T47D (cell line): Measurements from ENCODE around the gene UNCX.
"Not testable (repeated sequence)": the region's sequence is repeated elsewhere in the genome, so short reads cannot be mapped to it uniquely, and the experiment has no call there.

Experiments
- DNase-seq, 2 experiments: peaks; one replicate each; pipeline versions ENCODE4 v3.0.0 to v3.0.0-alpha.2; 2011 to 2012; ENCODE audit warnings: low read depth in 1 of 2, low spot score in 1 of 2
- JUND ChIP-seq: IDR thresholded peaks from 2 replicates; pipeline ENCODE4 v1.6.1; 2012; ENCODE audit warnings: low read depth
- in situ Hi-C: cut with HindIII; loops from 2 replicates; pipeline ENCODE4 v1.10.0; 2016; ENCODE audit warnings: low sequenced_read_pairs, low pct_unique_long_range_greater_than_20kb

UNCX gene

GRCh38 chr7:1264345-1265280, 31.9 kb downstream of the UNCX start:
- no peak for DNase-seq
- no peak for TF ChIP-seq JUND
- in situ Hi-C loops, result no loop called here

GRCh38 chr7:1267016-1267900, 34.6 kb downstream of the UNCX start:
- in situ Hi-C loops, result no loop called here
- DNase-seq, result no peak
- TF ChIP-seq JUND, result no peak

GRCh38 chr7:1268076-1268815, 35.6 kb downstream of the UNCX start:
- no peak for DNase-seq
- TF ChIP-seq JUND, result no peak
- in situ Hi-C loops, result no loop called here

GRCh38 chr7:1268866-1269265, 36.2 kb downstream of the UNCX start:
- no peak for TF ChIP-seq JUND
- in situ Hi-C loops, result no loop called here
- no peak for DNase-seq

- no peak for DNase-seq
- in situ Hi-C loops, result no loop called here
- no peak for TF ChIP-seq JUND
Observed at GRCh38 chr7:1269336-1269890, 36.7 kb downstream of the UNCX start.

- in situ Hi-C loops, result no loop called here
- no peak for DNase-seq
Observed at GRCh38 chr7:1270181-1270580, 37.5 kb downstream of the UNCX start.

GRCh38 chr7:1271046-1271445, 38.4 kb downstream of the UNCX start:
- in situ Hi-C loops, result no loop called here
- no peak for DNase-seq

More at GRCh38 chr7:1270181-1270580, 37.5 kb downstream of the UNCX start:
- no peak for TF ChIP-seq JUND

GRCh38 chr7:1271656-1272055, 39.0 kb downstream of the UNCX start:
- DNase-seq, result no peak
- in situ Hi-C loops, result no loop called here
- TF ChIP-seq JUND, result no peak

More at GRCh38 chr7:1271046-1271445, 38.4 kb downstream of the UNCX start:
- TF ChIP-seq JUND, result no peak

- DNase-seq, in situ Hi-C loops: not testable (repeated sequence)
Observed at GRCh38 chr7:1272136-1272535, 39.5 kb downstream of the UNCX start.

- in situ Hi-C loops, result no loop called here
- no peak for TF ChIP-seq JUND
- DNase-seq, result no peak
Observed at GRCh38 chr7:1274121-1274875, 41.6 kb downstream of the UNCX start.

- in situ Hi-C loops, result no loop called here
- DNase-seq, result no peak
- no peak for TF ChIP-seq JUND
Observed at GRCh38 chr7:1274876-1275375, 42.3 kb downstream of the UNCX start.
